ENCODE results near the gene KDM2A.

Gene KDM2A

DNA sequence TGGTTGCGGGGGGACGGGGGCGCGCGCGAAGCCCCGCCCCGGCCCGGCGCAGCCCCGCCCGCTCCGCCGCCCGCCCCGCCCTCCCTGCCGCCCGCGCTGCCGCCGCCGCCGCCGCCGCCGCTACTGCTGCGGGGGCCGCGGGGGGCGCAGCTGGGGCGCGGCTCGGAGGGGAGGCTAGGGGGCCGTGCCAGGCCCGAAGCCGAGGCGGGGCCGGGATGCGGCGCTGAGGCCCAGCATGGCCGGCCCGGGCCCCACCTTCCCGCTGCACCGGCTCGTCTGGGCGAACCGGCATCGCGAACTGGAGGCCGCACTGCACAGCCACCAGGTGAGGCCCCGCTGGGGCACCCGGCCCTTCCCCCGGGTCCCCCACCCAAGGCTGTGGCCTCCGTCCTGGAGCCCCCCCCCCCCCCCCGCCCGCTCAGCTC, 170.2 kb downstream of the KDM2A start, which contains the start of gene ANKRD13D:
TSS of gene ANKRD13D (plus strand) at position 78 of the 425 bp plus-strand sequence. CDS start at position 236, 158 bp downstream.
- no peak for DNase-seq (ENCODE audit: low read depth)
- H3K4me3 ChIP-seq (ENCODE audit: low read depth, low read length) = peak within 1 kb of the TSS; percentile 76

DNA sequence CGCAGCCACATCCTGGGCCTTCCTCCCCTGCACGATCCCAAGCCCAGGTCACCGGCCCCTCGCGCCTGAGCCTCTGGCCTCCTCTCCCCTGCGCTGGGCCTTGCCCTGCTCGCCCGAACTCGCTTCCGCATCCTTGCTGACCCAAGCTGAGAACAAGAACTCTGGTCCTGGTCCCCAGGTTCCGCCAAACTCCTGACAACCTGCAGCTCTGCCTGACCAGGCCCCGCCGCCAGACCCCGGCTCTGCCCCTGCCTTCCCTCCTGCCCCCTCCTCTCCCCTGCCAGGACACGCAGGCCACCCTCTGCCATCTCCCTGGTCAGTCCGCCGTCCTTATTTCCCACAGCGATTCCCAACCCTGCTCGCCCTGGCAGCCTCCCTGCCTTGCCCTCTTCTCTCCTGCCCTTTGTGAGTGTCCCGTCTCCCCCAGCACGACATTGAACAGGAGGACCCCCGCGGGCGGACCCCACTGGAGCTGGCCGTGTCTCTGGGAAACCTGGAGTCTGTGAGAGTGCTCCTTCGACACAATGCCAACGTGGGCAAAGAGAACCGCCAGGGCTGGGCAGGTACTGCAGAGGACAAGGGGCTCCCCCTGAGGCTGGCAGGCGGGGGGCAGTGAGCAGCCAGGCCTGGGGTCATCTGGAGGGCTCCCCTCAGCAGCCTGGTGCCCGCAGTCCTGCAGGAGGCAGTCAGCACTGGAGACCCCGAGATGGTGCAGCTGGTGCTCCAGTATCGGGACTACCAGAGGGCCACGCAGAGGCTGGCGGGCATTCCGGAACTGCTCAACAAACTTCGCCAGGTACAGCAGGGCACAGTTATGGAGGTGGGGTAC, 170.8 kb downstream of the KDM2A start:
- H3K4me3 ChIP-seq (ENCODE audit: low read depth, low read length) = peak overlapping the region; percentile 70
- DNase-seq (ENCODE audit: low read depth) = no peak

DNA sequence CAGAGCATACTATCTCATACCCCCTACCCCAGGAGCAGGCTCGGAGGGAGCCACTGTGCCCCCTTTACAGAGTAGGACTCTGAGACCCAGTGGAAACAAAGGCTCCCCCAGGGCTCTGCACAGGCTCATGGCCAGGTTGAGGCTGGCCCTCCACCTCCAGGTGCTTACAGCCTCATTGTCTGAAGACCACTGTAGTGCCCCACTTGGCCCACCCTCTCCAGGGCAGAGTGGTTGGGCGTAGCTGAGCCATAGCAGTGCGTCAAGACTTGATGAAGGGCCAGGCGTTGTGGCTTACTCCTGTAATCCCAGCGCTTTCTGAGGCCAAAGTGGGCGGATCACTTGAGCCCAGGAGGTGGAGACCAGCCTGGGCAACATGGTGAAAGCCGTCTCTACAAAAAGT, 171.7 kb downstream of the KDM2A start:
- no peak for DNase-seq (ENCODE audit: low read depth)
- no peak overlapping the region for H3K4me3 ChIP-seq (ENCODE audit: low read depth, low read length)

DNA sequence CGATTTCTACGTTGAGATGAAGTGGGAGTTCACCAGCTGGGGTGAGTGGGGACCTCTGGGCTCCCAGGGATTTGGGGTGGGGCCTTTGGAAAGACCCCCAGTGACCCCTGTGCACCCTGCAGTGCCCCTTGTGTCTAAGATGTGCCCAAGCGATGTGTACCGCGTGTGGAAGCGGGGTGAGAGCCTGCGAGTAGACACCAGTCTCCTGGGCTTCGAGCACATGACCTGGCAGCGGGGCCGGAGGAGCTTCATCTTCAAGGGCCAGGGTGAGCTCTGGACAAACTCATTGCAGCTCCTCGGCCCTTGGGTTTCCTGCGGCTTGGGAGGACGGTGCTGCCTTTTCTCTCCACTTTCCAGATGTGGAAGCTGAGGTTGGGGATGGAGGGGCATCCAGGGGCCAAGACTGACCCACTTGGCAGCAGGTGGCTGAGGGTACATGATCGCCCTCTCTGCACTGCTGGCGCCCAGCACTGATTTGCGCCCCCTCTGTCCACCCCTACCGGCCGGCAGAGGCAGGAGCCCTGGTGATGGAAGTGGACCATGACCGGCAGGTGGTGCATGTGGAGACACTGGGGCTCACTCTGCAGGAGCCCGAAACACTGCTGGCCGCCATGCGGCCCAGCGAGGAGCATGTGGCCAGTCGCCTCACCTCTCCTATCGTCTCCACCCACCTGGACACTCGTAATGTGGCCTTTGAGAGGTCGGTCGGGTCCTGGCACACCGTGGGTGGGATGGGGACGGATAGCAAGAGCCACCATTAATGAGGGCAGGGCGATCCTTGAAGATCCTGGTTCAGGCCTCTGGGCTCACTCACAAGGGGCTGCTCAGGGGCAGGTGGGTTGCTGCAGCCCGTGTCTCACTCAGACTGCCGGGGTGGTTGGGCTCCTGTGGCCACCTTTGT, 172.7 kb downstream of the KDM2A start:
- DNase-seq (ENCODE audit: low read depth) = no peak
- H3K4me3 ChIP-seq (ENCODE audit: low read depth, low read length) = no peak overlapping the region

DNA sequence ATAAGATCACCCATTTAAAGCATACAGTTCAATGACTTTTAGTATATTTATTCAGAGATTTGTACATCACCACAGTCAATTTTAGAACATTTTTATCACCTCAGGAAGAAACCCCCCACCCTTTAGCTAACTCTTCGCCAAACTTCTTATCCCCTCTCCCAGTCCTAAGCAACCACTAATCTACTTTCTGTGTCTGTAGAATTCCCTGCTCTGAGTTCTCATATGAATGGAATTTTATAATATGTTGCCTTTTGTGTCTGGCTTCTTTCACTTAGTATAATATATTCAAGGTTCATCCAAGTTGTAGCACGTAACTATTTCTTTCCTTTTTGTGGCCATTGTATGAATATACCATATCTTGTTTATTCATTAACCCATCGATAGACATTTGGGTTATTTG, 173.6 kb downstream of the KDM2A start:
- H3K4me3 ChIP-seq (ENCODE audit: low read depth, low read length) = no peak overlapping the region
- no peak for DNase-seq (ENCODE audit: low read depth)

DNA sequence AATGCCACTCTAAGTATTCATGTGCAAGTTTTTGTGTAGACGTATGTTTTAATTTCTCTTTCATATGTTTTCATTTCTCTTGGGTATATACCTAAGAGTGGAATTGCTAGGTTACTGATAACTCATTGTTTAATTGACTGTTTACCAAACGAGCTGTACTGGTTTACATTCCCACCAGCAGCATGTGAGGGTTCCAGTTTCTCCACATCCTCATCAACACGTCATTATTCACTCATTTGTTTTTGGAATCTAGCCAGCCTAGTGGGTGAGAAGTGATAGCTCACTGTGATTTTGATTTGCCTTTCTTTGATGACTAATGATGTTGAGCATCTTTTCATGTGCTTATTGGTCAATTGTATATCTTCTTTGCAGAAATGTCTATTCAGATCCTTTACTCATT, 174.0 kb downstream of the KDM2A start:
- DNase-seq (ENCODE audit: low read depth) = no peak
- no peak overlapping the region for H3K4me3 ChIP-seq (ENCODE audit: low read depth, low read length)

DNA sequence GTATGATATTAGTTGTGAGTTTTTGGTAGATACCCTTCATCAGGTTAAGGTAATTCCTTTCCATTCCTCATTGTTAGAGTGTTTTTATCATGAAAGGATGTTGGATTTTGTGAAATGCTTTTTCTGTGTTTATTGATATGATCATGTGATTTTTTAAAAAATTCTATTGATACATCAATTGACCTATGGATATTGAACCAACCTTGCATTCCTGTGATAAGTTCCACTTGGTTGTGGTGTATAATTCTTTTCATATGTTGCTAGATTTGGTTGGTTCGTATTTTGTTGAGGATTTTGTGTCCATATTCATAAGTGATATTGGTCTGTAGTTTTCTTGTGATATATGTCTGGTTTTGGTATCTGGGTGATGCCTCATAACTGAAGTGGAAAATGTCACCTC, 176.8 kb downstream of the KDM2A start:
- DNase-seq (ENCODE audit: low read depth) = no peak
- no peak overlapping the region for H3K4me3 ChIP-seq (ENCODE audit: low read depth, low read length)

DNA sequence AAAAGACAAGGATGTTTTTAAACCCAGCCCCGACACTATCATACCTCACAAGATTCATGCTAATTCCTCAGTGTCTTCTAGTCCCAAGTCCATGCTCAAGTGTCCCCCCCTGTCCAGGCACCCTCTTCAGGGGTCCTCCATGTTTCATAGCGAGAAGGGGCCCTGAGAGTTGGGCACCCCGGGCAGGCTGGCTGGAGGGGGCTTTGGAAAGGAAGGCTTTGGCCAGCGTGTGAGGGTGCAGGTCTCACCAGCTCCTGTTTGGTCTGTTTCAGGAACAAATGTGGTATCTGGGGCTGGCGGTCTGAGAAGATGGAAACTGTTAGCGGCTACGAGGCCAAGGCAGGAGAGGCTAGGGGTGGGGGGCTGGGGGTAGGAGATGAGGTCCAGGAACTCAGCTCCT, 179.7 kb downstream of the KDM2A start:
- H3K4me3 ChIP-seq (ENCODE audit: low read depth, low read length) = no peak overlapping the region
- DNase-seq (ENCODE audit: low read depth) = no peak

DNA sequence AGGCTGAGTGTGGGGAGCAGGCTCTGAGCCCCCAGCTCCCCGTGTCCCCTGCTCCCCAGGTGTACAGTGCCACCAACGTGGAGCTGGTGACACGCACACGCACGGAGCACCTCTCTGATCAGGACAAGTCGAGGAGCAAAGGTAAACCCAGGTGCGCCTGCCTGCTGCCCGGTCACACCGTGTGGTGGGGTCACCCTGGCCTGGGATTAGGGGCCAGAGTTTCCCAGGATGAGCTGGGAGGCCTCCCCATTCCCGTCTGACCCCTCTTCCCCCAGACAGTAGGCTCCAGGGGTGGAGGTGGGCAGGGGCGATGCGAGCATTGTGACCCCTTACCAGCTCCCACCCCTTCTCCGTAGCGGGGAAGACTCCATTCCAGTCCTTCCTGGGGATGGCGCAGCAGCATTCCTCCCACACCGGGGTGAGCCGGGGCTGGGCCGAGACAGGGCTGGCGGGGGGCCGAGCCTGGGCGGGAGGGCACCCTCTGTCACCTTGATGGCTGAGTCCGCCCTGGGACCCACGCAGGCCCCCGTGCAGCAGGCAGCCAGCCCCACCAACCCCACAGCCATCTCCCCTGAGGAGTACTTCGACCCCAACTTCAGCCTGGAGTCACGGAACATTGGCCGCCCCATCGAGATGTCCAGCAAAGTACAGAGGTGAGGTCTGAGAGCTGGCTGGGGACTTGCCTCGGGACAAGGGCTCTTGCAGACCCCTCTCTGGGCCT, 180.6 kb downstream of the KDM2A start:
- H3K4me3 ChIP-seq (ENCODE audit: low read depth, low read length) = no peak overlapping the region

DNA sequence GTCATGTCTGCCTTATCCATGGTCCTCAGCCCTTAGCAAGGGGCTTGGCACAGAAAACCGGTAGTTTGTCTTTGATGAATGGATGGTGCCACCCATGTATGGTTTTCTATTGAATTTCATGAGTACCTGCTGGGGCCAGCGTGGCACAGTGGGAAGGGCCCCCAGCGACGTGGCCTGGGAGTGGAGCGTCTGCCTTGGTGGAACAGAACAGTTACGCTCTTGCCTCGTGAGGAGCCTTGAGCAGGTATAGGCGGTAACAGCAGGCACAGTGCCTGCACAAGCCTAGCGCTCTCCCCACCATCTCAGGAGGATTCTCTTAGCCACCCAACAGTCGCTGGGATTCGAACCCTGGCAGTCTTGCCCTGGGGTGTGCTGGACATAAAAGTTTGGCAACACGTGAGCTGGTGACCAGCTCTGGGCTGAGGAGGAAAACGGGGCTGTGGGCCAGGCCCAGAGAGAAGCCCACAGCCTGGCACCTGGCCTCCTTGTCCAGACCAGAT, 181.2 kb downstream of the KDM2A start:
- no peak for DNase-seq (ENCODE audit: low read depth)

More for the DNA sequence above, 180.6 kb downstream of the KDM2A start:
- DNase-seq (ENCODE audit: low read depth) = no peak

DNA sequence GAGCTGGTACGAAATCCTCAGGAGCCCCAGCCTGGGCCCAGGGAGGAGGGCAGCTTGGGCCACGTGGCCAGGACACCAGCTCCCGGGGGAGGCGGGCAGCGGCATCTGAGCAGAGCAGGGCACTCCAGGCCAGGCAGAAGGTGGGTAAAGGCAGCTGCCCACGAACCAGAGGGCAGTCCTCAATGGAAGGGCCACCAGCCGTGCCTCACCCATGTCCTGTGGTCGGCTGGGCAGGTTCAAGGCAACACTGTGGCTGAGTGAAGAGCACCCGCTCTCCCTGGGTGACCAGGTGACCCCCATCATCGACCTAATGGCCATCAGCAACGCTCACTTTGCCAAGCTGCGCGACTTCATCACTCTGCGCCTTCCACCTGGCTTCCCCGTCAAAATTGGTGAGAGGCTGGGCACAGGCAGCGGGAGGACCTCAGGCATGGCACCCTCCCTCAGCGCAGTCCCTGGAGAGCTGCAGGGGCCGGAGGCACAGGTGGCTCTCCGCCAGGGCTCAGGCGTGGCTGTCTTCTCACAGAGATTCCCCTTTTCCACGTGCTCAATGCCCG, 181.8 kb downstream of the KDM2A start:
- no peak overlapping the region for H3K4me3 ChIP-seq (ENCODE audit: low read depth, low read length)
- no peak for DNase-seq (ENCODE audit: low read depth)

More for the DNA sequence above, 181.2 kb downstream of the KDM2A start:
- H3K4me3 ChIP-seq (ENCODE audit: low read depth, low read length) = no peak overlapping the region

DNA sequence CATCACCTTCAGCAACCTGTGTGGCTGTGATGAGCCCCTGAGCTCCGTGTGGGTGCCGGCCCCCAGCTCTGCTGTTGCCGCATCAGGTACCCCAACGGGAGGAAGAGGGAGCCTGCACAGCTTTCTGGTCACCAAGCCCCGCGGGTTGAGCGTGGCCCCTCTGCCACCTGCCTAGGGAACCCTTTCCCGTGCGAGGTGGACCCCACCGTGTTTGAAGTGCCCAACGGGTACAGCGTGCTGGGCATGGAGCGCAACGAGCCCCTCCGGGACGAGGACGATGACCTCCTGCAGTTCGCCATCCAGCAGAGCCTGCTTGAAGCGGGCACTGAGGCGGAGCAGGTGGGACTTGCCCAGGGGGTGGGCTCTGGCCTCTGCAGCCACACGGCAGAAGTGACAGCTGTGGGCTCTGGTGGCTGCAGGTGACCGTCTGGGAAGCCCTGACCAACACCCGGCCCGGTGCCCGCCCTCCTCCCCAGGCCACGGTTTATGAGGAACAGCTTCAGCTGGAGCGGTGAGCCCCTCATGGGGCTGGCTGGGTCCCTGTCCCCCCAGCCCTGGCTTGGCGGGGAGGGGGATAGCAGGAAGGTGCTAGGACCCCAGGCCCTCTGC, 182.4 kb downstream of the KDM2A start:
- H3K4me3 ChIP-seq (ENCODE audit: low read depth, low read length) = no peak overlapping the region
- no peak for DNase-seq (ENCODE audit: low read depth)

DNA sequence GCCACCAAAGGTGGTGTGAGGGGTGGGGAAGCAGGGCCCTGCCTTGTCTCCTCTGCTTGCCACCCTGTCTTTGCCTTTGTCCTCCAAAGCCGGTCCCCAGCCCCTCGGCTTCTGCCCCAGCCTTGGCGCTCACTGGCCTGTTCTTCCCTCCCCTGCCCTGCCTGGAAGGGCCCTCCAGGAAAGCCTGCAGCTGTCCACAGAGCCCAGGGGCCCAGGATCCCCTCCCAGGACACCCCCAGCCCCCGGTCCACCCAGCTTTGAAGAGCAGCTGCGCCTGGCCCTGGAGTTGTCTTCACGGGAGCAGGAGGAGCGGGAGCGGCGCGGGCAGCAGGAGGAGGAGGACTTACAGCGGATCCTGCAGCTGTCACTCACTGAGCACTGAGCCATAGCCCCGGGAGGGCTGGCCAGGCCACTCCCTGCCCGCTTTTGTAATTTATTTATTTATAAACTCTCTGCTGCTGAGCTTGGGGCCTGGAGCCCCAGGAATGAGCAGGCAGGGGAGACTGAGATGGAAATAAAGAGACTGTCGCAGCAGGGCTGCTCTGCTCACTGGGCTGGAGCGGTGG, 183.0 kb downstream of the KDM2A start:
- DNase-seq (ENCODE audit: low read depth) = no peak

DNA sequence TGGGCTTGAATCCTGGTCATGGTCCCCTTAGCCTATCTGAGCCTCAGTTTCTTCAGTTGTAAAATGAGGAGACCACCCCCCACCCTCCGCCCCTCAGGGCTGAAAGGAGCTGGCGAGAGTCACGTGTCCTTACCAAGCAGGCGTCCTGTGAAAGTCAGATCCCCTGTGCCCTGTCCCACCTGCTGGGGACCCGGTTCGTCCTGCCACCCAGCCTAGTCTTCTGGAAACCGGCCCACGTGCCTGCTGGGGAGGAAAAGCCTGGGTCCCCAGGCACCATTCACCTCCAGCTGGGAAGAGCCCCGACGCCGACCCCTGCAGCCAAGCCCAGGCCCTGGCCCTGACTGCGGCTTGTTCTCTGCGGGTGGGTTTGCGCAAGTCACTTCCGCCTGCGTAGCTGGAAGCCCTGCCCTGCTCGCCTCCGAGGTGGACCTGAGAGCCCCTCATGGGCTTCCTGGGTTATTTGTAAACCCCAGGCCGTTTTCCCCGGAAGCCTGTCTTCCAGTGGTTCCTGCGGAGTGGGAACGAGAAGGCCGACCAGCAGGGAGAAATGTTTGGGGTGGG, 183.6 kb downstream of the KDM2A start:
- peak overlapping the region; percentile 83 for H3K4me3 ChIP-seq (ENCODE audit: low read depth, low read length)
- no peak for DNase-seq (ENCODE audit: low read depth)

More for the DNA sequence above, 183.0 kb downstream of the KDM2A start:
- no peak overlapping the region for H3K4me3 ChIP-seq (ENCODE audit: low read depth, low read length)

DNA sequence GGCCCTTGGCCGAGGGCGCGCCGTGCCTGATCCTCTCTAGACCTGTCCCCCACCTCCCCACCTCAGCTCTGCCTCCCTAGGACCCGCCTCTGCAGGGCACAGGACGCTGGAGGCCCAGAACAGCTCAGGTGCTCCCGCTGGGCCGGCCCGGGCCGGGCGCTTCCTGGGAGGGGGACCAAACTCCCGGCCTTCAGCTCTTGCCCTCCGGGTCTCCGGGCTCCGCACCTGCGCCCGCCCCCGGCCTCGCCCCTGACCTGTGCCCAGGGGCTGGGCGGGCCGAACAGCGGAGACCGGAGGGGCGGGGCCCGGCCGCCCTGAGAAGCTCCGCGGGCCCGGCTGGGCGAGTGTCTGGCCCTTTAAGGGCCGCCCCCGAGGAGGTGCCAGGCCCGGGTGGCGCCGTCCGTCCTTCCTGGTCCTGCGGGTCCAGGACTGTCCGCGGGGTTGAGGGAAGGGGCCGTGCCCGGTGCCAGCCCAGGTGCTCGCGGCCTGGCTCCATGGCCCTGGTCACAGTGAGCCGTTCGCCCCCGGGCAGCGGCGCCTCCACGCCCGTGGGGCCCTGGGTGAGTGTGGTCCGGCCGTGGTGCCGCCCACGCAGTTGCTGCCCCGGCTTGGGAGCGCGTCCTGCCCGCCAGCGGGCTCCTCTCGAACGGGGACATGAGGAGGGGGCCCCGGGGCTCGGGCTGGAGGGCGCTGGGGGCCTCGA, 184.2 kb downstream of the KDM2A start, which contains the start of gene SSH3:
TSS of gene SSH3 (plus strand) at position 399 of the 703 bp plus-strand sequence. CDS start at position 495, 96 bp downstream.
- peak within 1 kb of the TSS; percentile 83 for H3K4me3 ChIP-seq (ENCODE audit: low read depth, low read length)
- DNase-seq (ENCODE audit: low read depth) = no peak

DNA sequence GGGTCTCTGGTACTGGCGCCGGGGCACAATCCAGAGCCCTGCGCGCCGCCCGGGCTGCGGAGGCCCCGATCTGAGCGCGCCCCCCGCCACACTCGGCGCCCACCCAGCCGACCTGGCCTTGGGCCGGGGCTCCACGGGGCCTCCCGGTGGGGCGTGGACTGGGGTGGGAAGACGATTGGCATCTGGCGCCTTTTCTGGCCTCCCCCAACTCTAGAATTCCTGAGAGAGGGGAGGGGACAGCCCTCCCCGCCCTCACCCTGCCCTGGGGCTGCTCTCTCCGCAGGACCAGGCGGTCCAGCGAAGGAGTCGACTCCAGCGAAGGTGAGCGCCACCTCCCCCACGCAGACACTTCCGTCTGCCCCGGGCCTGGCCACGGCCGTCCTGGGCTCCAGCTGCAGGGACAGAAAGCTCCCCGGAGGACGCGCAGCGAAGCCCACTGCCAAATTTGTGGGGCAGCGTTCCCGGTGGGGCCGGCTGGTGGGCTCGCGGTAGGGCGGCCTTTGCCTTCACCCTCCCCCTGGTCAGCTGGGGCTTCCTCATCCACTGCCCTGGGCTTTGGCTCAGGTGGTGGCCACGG, 184.9 kb downstream of the KDM2A start:
- DNase-seq (ENCODE audit: low read depth) = no peak
- H3K4me3 ChIP-seq (ENCODE audit: low read depth, low read length) = peak overlapping the region; percentile 83

DNA sequence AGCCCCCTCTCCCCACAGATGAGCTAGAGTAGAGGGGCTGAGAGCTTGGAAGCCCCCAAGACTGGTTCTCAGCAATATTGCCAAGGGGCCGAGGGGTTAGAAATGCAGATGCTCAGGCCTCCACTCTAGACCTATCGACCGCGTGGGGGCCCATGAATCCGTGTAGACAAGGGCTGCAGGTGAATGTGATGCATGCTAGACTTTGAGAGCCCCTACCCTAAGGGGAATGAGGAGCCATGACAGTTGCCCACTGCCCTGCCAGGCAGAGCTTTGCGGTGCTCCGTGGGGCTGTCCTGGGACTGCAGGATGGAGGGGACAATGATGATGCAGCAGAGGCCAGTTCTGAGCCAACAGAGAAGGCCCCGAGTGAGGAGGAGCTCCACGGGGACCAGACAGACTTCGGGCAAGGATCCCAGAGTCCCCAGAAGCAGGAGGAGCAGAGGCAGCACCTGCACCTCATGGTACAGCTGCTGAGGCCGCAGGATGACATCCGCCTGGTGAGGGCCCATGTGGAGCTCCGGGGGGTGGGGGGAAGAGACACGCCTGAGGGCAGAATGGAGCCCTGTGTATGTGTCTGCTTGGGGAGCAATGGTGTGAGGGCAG, 185.5 kb downstream of the KDM2A start:
- DNase-seq (ENCODE audit: low read depth) = no peak
- H3K4me3 ChIP-seq (ENCODE audit: low read depth, low read length) = peak overlapping the region; percentile 83

Data from skeletal muscle cell (primary cell).